Mesenchymal stem cell (in vitro differentiated cells and primary cell): ENCODE results near the gene SNX25.
A peak's percentile ranks its signal among the peaks of the same experiment; 100 is the strongest.

Source experiments
- DNase-seq: peaks from one replicate; pipeline ENCODE4 v3.0.0-alpha.2; 2013
- H2AFZ ChIP-seq: one replicate; pipeline ENCODE4 v1.6.1; 2013; ENCODE audit warnings: low read depth, mild to moderate bottlenecking, control low read depth, inconsistent platforms, low read length, moderate library complexity
- H2AK5ac ChIP-seq: 2 replicates; pipeline ENCODE4 v1.6.1; 2013; ENCODE audit warnings: low read length, moderate library complexity, mild to moderate bottlenecking, inconsistent platforms; ENCODE audit not compliant: severe bottlenecking
- H2BK120ac ChIP-seq: one replicate; pipeline ENCODE4 v1.6.1; 2013; ENCODE audit warnings: low read depth, mild to moderate bottlenecking, inconsistent platforms, low read length, moderate library complexity
- H2BK12ac ChIP-seq, 2 experiments: one replicate each; pipeline ENCODE4 v1.6.1; 2013; ENCODE audit warnings: inconsistent platforms in 2 of 2, low read length in 2 of 2, mild to moderate bottlenecking in 2 of 2, moderate library complexity in 2 of 2, control low read depth in 1 of 2
- H2BK15ac ChIP-seq: one replicate; pipeline ENCODE4 v1.6.1; 2013; ENCODE audit warnings: mild to moderate bottlenecking, low read depth, inconsistent platforms; ENCODE audit not compliant: poor library complexity, severe bottlenecking
- H2BK5ac ChIP-seq: 2 replicates; pipeline ENCODE4 v1.6.1; 2013; ENCODE audit warnings: low read depth, mild to moderate bottlenecking, low read length, control low read depth, inconsistent platforms; ENCODE audit not compliant: poor library complexity, severe bottlenecking
- H3K14ac ChIP-seq, 2 experiments: one replicate each; pipeline ENCODE4 v1.6.1; 2013; ENCODE audit warnings: inconsistent platforms in 2 of 2, low read length in 2 of 2, control low read depth in 1 of 2, mild to moderate bottlenecking in 1 of 2, moderate library complexity in 1 of 2
- H3K18ac ChIP-seq, 2 experiments: one replicate each; pipeline ENCODE4 v1.6.1; 2013; ENCODE audit warnings: inconsistent platforms in 2 of 2, low read length in 2 of 2, control low read depth in 1 of 2, low read depth in 1 of 2, mild to moderate bottlenecking in 1 of 2
- H3K23ac ChIP-seq, 2 experiments: one replicate each; pipeline ENCODE4 v1.6.1; 2013; ENCODE audit warnings: inconsistent platforms in 2 of 2, low read length in 2 of 2, mild to moderate bottlenecking in 2 of 2, moderate library complexity in 2 of 2, control low read depth in 1 of 2
- H3K27ac ChIP-seq: 2 replicates; pipeline ENCODE4 v1.5.1; 2013; ENCODE audit warnings: mild to moderate bottlenecking, moderate library complexity, low read length, control low read depth, inconsistent platforms; ENCODE audit not compliant: poor library complexity, severe bottlenecking
- H3K27me3 ChIP-seq, 2 experiments: 2 replicates each; pipeline versions ENCODE4 v1.6.1 to v1.7.0; 2013; ENCODE audit warnings: low read length in 2 of 2, mild to moderate bottlenecking in 2 of 2, moderate library complexity in 2 of 2, control low read depth in 1 of 2, inconsistent platforms in 1 of 2; ENCODE audit not compliant: control insufficient read depth in 1 of 2, insufficient read depth in 1 of 2
- H3K36me3 ChIP-seq, 2 experiments: 2 replicates each; pipeline versions ENCODE4 v1.6.1 to v1.7.0; 2013; ENCODE audit warnings: low read length in 2 of 2, control low read depth in 1 of 2, inconsistent platforms in 1 of 2, low read depth in 1 of 2, mild to moderate bottlenecking in 1 of 2; ENCODE audit not compliant: insufficient read depth in 2 of 2, control insufficient read depth in 1 of 2
- H3K4ac ChIP-seq, 2 experiments: one replicate each; pipeline ENCODE4 v1.6.1; 2013; ENCODE audit warnings: inconsistent platforms in 2 of 2, low read length in 2 of 2, mild to moderate bottlenecking in 2 of 2, moderate library complexity in 2 of 2, control low read depth in 1 of 2, low read depth in 1 of 2
- H3K4me1 ChIP-seq: 2 replicates; pipeline ENCODE4 v1.6.1; 2013; ENCODE audit warnings: low read depth, low read length, control low read depth; ENCODE audit not compliant: control insufficient read depth, insufficient read depth
- H3K4me2 ChIP-seq: 2 replicates; pipeline ENCODE4 v1.6.1; 2013; ENCODE audit warnings: low read length, mild to moderate bottlenecking, inconsistent platforms; ENCODE audit not compliant: poor library complexity, severe bottlenecking
- H3K4me3 ChIP-seq, 2 experiments: 2 replicates each; pipeline versions ENCODE4 v1.5.1 to v1.7.0; 2013; ENCODE audit warnings: low read length in 2 of 2, mild to moderate bottlenecking in 2 of 2, control low read depth in 1 of 2, low read depth in 1 of 2; ENCODE audit not compliant: insufficient read depth in 1 of 2
- H3K79me1 ChIP-seq: replicated peaks from 2 replicates; pipeline ENCODE4 v1.6.1; 2013; ENCODE audit warnings: mild to moderate bottlenecking, control low read depth, low read length, inconsistent platforms; ENCODE audit not compliant: poor library complexity, severe bottlenecking
- H3K9ac ChIP-seq: 2 replicates; pipeline ENCODE4 v1.7.0; 2013; ENCODE audit warnings: mild to moderate bottlenecking, low read length, moderate library complexity
- H3K9me3 ChIP-seq: 2 replicates; pipeline ENCODE4 v1.7.0; 2013; ENCODE audit warnings: mild to moderate bottlenecking, low read length; ENCODE audit not compliant: control insufficient read depth
- H4K8ac ChIP-seq: one replicate; pipeline ENCODE4 v1.6.1; 2013; ENCODE audit warnings: inconsistent platforms, mild to moderate bottlenecking, low read length, moderate library complexity
- H4K91ac ChIP-seq: one replicate; pipeline ENCODE4 v1.6.1; 2013; ENCODE audit warnings: mild to moderate bottlenecking, low read length, inconsistent platforms
- WGBS: methylation state at CpG from one replicate; pipeline ENCODE4 v1.1.7; 2013; ENCODE audit warnings: mixed read lengths; 5-methylcytosine and 5-hydroxymethylcytosine counted together

The SNX25 gene

GRCh38 chr4:185390941-185391340 is 181.5 kb downstream of the SNX25 start:
- Histone ChIP-seq H2AK5ac (no peak overlapping the region), H3K4me2 (no peak overlapping the region), H3K18ac (no peak overlapping the region), H2BK5ac (no peak overlapping the region), H3K27ac (no peak overlapping the region), H2AFZ (no peak overlapping the region), H3K4ac (no peak overlapping the region), H3K36me3 (no peaks in the 10 kb centered on the region), H2BK15ac (no peak overlapping the region), H2BK120ac (no peak overlapping the region), H2BK12ac (no peak overlapping the region), H3K27me3 (no peaks in the 10 kb centered on the region), H4K91ac (no peak overlapping the region), H3K9ac (no peak overlapping the region), H3K4me3 (no peak overlapping the region), H3K4me1 (no peaks in the 10 kb centered on the region), H3K79me1 (no peaks in the 10 kb centered on the region), H4K8ac (no peak overlapping the region), H3K23ac (no peak overlapping the region), H3K9me3 (no peaks in the 10 kb centered on the region), H3K14ac (no peak overlapping the region)
- no peak for DNase-seq
- WGBS: 96% methylated on average over 6 of the region's 6 CpGs

GRCh38 chr4:185392156-185392555 is 182.8 kb downstream of the SNX25 start:
- H4K8ac ChIP-seq: no peak overlapping the region
- no peaks in the 10 kb centered on the region for H3K79me1 ChIP-seq
- H2BK15ac ChIP-seq: no peak overlapping the region

DNA sequence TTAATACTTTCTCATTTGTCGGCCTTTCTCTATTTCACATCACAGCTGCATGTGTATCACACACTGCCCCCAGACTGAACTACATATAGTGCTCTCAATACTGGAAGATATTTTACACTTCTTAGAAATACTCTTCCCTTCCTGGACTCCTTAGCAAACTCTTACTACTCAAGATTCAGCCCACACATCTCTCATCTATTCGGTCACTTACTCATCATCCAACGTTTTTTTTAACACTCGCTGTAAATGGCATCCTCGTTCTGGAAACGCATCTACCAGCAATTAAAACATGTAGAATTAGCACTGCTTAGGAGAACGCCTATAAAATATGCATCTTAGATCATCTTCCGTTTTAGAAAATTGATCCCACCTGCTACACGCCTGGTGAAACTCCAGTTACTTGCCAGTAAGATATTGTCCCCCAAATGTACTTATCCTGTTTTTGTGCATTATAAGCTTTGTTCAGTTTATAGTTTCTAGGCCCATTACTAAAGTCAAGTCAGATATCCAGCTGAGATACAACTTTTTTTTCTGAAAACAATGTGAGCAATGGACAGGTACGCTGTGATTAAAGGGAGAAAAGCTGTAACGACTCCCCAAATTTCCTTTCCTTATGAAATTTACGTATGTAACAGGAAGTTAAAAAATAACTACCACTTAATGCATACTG is 185.3 kb downstream of the SNX25 start:
- Histone ChIP-seq H3K27me3 (no peaks in the 10 kb centered on the region), H2AFZ (no peak overlapping the region), H3K4me3 (peak overlapping the region in 1 of 2 experiments; percentile 80), H3K36me3 (peaks cover 0 to 11% of the 10 kb centered on the region in 2 experiments), H2AK5ac (no peak overlapping the region), H3K18ac (no peak overlapping the region), H4K91ac (no peak overlapping the region), H3K9me3 (no peaks in the 10 kb centered on the region), H4K8ac (no peak overlapping the region), H2BK5ac (no peak overlapping the region), H3K14ac (no peak overlapping the region), H3K4me2 (no peak overlapping the region), H2BK15ac (no peak overlapping the region), H3K4ac (no peak overlapping the region), H3K79me1 (no peaks in the 10 kb centered on the region), H2BK120ac (no peak overlapping the region), H3K4me1 (peaks cover 4% of the 10 kb centered on the region), H3K27ac (no peak overlapping the region), H3K23ac (no peak overlapping the region), H3K9ac (peak overlapping the region; percentile 94), H2BK12ac (no peak overlapping the region)
- no peak for DNase-seq
- WGBS: 96% methylated on average over 9 of the region's 12 CpGs

More at GRCh38 chr4:185392156-185392555, 182.8 kb downstream of the SNX25 start:
- Histone ChIP-seq H3K4me2 (no peak overlapping the region), H3K9ac (no peak overlapping the region), H3K4me3 (no peak overlapping the region), H3K9me3 (no peaks in the 10 kb centered on the region), H2AFZ (no peak overlapping the region), H3K27ac (no peak overlapping the region), H4K91ac (no peak overlapping the region), H3K18ac (no peak overlapping the region), H3K23ac (no peak overlapping the region), H2BK12ac (no peak overlapping the region), H2BK120ac (no peak overlapping the region), H2BK5ac (no peak overlapping the region), H3K4me1 (peaks cover 4% of the 10 kb centered on the region), H3K36me3 (no peaks in the 10 kb centered on the region), H2AK5ac (no peak overlapping the region), H3K14ac (no peak overlapping the region), H3K27me3 (no peaks in the 10 kb centered on the region), H3K4ac (no peak overlapping the region)
- DNase-seq: no peak
- WGBS: no CpG with 5 or more reads among the region's 1 CpG

DNA sequence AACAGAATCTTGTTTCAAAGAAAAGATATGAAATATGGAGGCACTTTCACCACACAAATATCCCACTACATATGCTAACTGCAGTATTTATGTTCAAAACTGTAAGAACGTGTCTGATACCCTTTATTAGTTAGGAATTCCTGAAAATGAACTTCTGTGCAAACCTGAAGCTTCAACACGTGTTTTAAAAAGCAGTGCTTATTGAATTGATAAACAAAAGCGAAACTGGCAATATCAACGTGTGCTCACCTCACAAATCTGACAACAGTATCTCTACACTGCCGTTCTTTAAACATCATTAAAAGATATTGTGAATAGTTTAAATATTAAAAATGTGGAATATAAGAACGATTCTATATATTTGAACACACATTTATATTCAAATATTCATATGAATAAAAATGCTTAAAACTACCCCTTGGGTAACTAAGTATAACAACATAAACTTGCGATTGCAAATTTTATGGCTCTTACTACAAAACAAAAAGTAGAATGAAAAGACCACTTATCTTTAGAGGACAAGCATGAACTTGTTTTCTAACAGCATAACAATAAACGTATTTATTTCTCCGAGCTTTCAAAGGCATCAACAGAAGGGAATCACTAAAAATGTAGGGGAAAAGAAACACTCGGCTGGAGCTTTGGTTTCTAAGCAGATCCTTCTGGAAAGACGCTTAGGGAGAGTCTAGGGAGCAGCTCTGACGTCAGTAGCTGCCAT is 186.0 kb downstream of the SNX25 start, which contains the start of gene LRP2BP:
LRP2BP (minus strand) TSS at position 687 of the 718 bp plus-strand sequence. CDS start 17,738 bp downstream, outside the sequence.
- H3K4me2 ChIP-seq: peak within 1 kb of the TSS; percentile 95
- H3K4ac ChIP-seq: peak within 1 kb of the TSS; percentile 54 to 57
- H3K9me3 ChIP-seq: no peaks in the 10 kb centered on the region
- peak within 1 kb of the TSS; percentile 65 for H3K27ac ChIP-seq
- H4K8ac ChIP-seq: peak within 1 kb of the TSS; percentile 52
- peak within 1 kb of the TSS; percentile 91 for H2BK5ac ChIP-seq
- peaks cover 4% of the 10 kb centered on the region for H3K4me1 ChIP-seq
- H3K4me3 ChIP-seq: peak within 1 kb of the TSS; percentile 81 to 85
- peak within 1 kb of the TSS; percentile 75 to 81 for H3K18ac ChIP-seq
- H2AK5ac ChIP-seq: no peak within 1 kb of the TSS
- 49% methylated on average over 7 of the region's 12 CpGs for WGBS
- DNase-seq: peak; percentile 7
- peak within 1 kb of the TSS; percentile 63 for H2BK15ac ChIP-seq
- peak within 1 kb of the TSS; percentile 86 for H4K91ac ChIP-seq
- peak within 1 kb of the TSS; percentile 91 for H2AFZ ChIP-seq
- H3K79me1 ChIP-seq: no peaks in the 10 kb centered on the region
- peak within 1 kb of the TSS; percentile 2 to 10 for H2BK12ac ChIP-seq
- H3K27me3 ChIP-seq: no peaks in the 10 kb centered on the region
- peak within 1 kb of the TSS in 1 of 2 experiments; percentile 59 for H3K23ac ChIP-seq
- H3K36me3 ChIP-seq: peaks cover 0 to 18% of the 10 kb centered on the region in 2 experiments
- H3K14ac ChIP-seq: peak within 1 kb of the TSS in 1 of 2 experiments; percentile 56
- H2BK120ac ChIP-seq: peak within 1 kb of the TSS; percentile 29
- H3K9ac ChIP-seq: peak within 1 kb of the TSS; percentile 94
